ENCODE results near the gene CYP26B1. TPM values are rescaled to one million over a fixed set of nuclear protein-coding genes. Genes with fewer than 3 reads are reported as not detected.

The CYP26B1 gene
- total and polyA plus RNA-seq, 9 of the 15 experiments (the other 6 are each of a cell fraction or from before 2014, with no cell fraction given), result 0.01 to 0.13 (median 0.04) TPM; not detected in 6

DNA sequence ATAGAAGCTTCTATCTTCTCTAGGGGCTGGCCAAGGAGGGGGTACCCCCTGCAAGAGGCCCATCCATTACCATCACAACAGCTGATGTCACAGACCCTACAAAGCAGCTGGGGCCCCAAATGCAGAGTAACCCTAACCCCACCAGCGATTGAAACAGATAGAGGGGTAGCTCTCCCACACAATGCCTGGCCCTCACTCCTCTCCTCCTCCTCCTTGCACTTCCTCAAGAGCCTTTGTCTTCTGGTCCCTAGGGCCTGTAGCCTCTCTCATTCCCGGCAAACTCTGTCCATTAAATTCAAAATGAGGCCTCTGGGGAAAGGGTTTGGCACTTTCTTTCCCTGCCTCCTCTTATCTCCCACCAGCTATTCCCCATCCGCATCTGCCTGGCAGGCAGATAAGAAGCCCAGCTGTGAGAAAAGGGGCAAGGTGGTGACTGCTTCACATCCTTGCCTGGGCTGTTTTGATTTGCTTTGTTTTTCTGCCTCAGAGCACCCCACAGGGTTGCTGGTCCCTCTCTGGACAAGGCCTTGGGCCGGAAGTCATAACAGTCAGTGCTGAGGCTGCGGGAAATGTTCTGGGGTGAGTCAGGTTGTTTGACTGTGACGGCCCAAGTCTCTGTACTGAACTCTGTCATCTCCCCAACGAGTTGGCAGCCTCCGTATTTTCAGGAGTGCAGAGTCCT is 26.1 kb upstream of the CYP26B1 start (continued):
- TF ChIP-seq POLR2AphosphoS5 (IDR thresholded peaks at IDR 0.05; ENCODE audit: control insufficient read depth, insufficient read depth, low read depth, low read length), result no peak
- TF ChIP-seq, protein P1, sequence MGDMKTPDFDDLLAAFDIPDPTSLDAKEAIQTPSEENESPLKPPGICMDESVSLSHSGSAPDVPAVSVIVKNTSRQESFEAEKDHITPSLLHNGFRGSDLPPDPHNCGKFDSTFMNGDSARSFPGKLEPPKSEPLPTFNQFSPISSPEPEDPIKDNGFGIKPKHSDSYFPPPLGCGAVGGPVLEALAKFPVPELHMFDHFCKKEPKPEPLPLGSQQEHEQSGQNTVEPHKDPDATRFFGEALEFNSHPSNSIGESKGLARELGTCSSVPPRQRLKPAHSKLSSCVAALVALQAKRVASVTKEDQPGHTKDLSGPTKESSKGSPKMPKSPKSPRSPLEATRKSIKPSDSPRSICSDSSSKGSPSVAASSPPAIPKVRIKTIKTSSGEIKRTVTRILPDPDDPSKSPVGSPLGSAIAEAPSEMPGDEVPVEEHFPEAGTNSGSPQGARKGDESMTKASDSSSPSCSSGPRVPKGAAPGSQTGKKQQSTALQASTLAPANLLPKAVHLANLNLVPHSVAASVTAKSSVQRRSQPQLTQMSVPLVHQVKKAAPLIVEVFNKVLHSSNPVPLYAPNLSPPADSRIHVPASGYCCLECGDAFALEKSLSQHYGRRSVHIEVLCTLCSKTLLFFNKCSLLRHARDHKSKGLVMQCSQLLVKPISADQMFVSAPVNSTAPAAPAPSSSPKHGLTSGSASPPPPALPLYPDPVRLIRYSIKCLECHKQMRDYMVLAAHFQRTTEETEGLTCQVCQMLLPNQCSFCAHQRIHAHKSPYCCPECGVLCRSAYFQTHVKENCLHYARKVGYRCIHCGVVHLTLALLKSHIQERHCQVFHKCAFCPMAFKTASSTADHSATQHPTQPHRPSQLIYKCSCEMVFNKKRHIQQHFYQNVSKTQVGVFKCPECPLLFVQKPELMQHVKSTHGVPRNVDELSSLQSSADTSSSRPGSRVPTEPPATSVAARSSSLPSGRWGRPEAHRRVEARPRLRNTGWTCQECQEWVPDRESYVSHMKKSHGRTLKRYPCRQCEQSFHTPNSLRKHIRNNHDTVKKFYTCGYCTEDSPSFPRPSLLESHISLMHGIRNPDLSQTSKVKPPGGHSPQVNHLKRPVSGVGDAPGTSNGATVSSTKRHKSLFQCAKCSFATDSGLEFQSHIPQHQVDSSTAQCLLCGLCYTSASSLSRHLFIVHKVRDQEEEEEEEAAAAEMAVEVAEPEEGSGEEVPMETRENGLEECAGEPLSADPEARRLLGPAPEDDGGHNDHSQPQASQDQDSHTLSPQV (IDR thresholded peaks at IDR 0.05), result no peak
- no peak for TF ChIP-seq FOXM1 (IDR thresholded peaks at IDR 0.05; ENCODE audit: low read depth)
- TF ChIP-seq FOXM1 (CRISPR knock-in tag; IDR thresholded peaks at IDR 0.05; ENCODE audit: low read depth), result no peak
- TF ChIP-seq ZKSCAN1 (IDR thresholded peaks at IDR 0.05; ENCODE audit: low read depth, low read length), result no peak
- TF ChIP-seq CBFA2T3 (IDR thresholded peaks at IDR 0.05), result peak; percentile 66
- TF ChIP-seq, protein P2, sequence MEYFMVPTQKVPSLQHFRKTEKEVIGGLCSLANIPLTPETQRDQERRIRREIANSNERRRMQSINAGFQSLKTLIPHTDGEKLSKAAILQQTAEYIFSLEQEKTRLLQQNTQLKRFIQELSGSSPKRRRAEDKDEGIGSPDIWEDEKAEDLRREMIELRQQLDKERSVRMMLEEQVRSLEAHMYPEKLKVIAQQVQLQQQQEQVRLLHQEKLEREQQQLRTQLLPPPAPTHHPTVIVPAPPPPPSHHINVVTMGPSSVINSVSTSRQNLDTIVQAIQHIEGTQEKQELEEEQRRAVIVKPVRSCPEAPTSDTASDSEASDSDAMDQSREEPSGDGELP (CRISPR knock-in tag; IDR thresholded peaks at IDR 0.05; ENCODE audit: borderline replicate concordance), result peak; percentile 18; the same call in 1 of the 2 replicates
- TF ChIP-seq SMAD4 (CRISPR knock-in tag; conservative IDR thresholded peaks at IDR 0.05), result 0 out of 2 replicates have a peak, but pooled peaks have one; percentile 39
- no peak for TF ChIP-seq FOXJ2 (tag; IDR thresholded peaks at IDR 0.05)
- TF ChIP-seq, protein P3, sequence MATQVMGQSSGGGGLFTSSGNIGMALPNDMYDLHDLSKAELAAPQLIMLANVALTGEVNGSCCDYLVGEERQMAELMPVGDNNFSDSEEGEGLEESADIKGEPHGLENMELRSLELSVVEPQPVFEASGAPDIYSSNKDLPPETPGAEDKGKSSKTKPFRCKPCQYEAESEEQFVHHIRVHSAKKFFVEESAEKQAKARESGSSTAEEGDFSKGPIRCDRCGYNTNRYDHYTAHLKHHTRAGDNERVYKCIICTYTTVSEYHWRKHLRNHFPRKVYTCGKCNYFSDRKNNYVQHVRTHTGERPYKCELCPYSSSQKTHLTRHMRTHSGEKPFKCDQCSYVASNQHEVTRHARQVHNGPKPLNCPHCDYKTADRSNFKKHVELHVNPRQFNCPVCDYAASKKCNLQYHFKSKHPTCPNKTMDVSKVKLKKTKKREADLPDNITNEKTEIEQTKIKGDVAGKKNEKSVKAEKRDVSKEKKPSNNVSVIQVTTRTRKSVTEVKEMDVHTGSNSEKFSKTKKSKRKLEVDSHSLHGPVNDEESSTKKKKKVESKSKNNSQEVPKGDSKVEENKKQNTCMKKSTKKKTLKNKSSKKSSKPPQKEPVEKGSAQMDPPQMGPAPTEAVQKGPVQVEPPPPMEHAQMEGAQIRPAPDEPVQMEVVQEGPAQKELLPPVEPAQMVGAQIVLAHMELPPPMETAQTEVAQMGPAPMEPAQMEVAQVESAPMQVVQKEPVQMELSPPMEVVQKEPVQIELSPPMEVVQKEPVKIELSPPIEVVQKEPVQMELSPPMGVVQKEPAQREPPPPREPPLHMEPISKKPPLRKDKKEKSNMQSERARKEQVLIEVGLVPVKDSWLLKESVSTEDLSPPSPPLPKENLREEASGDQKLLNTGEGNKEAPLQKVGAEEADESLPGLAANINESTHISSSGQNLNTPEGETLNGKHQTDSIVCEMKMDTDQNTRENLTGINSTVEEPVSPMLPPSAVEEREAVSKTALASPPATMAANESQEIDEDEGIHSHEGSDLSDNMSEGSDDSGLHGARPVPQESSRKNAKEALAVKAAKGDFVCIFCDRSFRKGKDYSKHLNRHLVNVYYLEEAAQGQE (IDR thresholded peaks at IDR 0.05; ENCODE audit: borderline replicate concordance), result no peak
- TF ChIP-seq, protein P3 (CRISPR knock-in tag; IDR thresholded peaks at IDR 0.05; ENCODE audit: low read depth), result no peak
- TF ChIP-seq, protein P4, sequence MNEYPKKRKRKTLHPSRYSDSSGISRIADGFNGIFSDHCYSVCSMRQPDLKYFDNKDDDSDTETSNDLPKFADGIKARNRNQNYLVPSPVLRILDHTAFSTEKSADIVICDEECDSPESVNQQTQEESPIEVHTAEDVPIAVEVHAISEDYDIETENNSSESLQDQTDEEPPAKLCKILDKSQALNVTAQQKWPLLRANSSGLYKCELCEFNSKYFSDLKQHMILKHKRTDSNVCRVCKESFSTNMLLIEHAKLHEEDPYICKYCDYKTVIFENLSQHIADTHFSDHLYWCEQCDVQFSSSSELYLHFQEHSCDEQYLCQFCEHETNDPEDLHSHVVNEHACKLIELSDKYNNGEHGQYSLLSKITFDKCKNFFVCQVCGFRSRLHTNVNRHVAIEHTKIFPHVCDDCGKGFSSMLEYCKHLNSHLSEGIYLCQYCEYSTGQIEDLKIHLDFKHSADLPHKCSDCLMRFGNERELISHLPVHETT (CRISPR knock-in tag; conservative IDR thresholded peaks at IDR 0.05 in 1 of 2, IDR thresholded peaks at IDR 0.05 in 1 of 2), result peak in 1 of 2 experiments; percentile 43; a peak in 1 of 4 replicates
